ENCODE results near the gene SEMA3C. TPM values are rescaled to one million over a fixed set of nuclear protein-coding genes. Genes with fewer than 3 reads are reported as not detected.

Gene SEMA3C
- total and polyA plus RNA-seq, 2 experiments from 2014 or later, result 34.8 to 134 TPM

DNA sequence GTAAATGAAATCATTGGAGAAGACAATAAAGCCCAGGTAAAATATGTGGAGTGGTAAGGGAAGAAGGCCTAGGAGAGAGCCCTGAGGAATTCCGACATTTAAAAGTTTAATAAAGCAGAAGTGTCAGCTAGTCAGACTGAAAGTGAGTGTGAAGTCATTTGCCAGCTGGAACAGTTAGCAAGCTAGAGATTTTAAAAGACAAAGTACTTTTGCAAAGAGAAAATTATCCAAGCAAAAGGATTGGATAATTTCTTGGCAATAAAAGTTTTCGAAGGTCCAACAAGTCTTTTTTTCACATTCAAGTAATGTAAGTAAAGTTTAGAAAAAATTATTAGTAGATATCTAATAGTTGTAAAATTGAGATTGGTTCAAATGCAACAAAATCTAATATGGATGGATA lies 27.1 kb upstream of the SEMA3C start:
- Histone ChIP-seq H3K9me2 (replicated peaks; ENCODE audit: insufficient read depth) (no peaks in the 10 kb centered on the region), H3K4me1 (ENCODE audit: insufficient read depth) (peaks cover 14% of the 10 kb centered on the region), H3K4me3 (no peak overlapping the region), H4K20me1 (ENCODE audit: insufficient read depth, poor library complexity, severe bottlenecking) (no peaks in the 10 kb centered on the region), H3K9me3 (ENCODE audit: low read depth) (no peaks in the 10 kb centered on the region), H2AFZ (no peak overlapping the region), H3K79me2 (no peaks in the 10 kb centered on the region), H3K27ac (no peak overlapping the region), H3K36me3 (replicated peaks; ENCODE audit: insufficient read depth, low read depth) (no peaks in the 10 kb centered on the region), H3K4me2 (no peak overlapping the region), H3K27me3 (no peaks in the 10 kb centered on the region)
- no peak for DNase-seq (ENCODE audit: low spot score)
- 93% methylated on average over 2 of the region's 2 CpGs for WGBS (ENCODE audit: low lambda C conversion rate, missing lambda C conversion rate)
- TF ChIP-seq EZH2phosphoT487 (IDR thresholded peaks at IDR 0.05; ENCODE audit: low read depth, severe bottlenecking, unreplicated experiment) (no peak), EZH2 (IDR thresholded peaks at IDR 0.05; ENCODE audit: borderline replicate concordance) (no peak)
- TF ChIP-seq, protein P1, sequence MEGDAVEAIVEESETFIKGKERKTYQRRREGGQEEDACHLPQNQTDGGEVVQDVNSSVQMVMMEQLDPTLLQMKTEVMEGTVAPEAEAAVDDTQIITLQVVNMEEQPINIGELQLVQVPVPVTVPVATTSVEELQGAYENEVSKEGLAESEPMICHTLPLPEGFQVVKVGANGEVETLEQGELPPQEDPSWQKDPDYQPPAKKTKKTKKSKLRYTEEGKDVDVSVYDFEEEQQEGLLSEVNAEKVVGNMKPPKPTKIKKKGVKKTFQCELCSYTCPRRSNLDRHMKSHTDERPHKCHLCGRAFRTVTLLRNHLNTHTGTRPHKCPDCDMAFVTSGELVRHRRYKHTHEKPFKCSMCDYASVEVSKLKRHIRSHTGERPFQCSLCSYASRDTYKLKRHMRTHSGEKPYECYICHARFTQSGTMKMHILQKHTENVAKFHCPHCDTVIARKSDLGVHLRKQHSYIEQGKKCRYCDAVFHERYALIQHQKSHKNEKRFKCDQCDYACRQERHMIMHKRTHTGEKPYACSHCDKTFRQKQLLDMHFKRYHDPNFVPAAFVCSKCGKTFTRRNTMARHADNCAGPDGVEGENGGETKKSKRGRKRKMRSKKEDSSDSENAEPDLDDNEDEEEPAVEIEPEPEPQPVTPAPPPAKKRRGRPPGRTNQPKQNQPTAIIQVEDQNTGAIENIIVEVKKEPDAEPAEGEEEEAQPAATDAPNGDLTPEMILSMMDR (IDR thresholded peaks at IDR 0.05; ENCODE audit: poor library complexity), result no peak

DNA sequence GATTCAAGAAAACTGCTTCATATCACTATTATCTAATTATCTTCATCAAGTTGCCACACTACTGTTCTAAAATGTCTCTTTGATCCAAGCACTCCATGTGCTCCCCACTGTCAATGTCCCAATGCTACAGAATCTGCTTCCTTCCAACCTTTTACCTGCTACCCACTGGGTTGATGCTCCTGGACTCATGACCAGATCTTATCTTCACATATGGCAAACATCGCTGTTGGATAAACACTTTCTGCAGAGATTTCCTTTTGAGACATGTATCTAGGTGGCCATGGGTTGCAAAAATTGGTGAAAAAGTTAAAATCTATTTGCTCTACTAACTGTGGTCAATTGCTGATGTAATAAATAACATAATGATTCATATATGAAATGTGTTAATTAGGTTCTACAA lies 24.5 kb upstream of the SEMA3C start:
- Histone ChIP-seq H3K27ac (peak overlapping the region; percentile 59), H3K9me3 (ENCODE audit: low read depth) (no peaks in the 10 kb centered on the region), H3K4me2 (no peak overlapping the region), H3K79me2 (no peaks in the 10 kb centered on the region), H3K9me2 (replicated peaks; ENCODE audit: insufficient read depth) (no peaks in the 10 kb centered on the region), H3K36me3 (replicated peaks; ENCODE audit: insufficient read depth, low read depth) (no peaks in the 10 kb centered on the region), H3K27me3 (no peaks in the 10 kb centered on the region), H4K20me1 (ENCODE audit: insufficient read depth, poor library complexity, severe bottlenecking) (no peaks in the 10 kb centered on the region), H3K4me3 (no peak overlapping the region), H3K4me1 (ENCODE audit: insufficient read depth) (peaks cover 21% of the 10 kb centered on the region), H2AFZ (no peak overlapping the region)
- TF ChIP-seq, protein P1 (IDR thresholded peaks at IDR 0.05; ENCODE audit: poor library complexity), result no peak
- TF ChIP-seq EZH2 (IDR thresholded peaks at IDR 0.05; ENCODE audit: borderline replicate concordance) (no peak), EZH2phosphoT487 (IDR thresholded peaks at IDR 0.05; ENCODE audit: low read depth, severe bottlenecking, unreplicated experiment) (no peak)
- no peak for DNase-seq (ENCODE audit: low spot score)
- 68% methylated on average over 1 of the region's 1 CpG for WGBS (ENCODE audit: low lambda C conversion rate, missing lambda C conversion rate)

DNA sequence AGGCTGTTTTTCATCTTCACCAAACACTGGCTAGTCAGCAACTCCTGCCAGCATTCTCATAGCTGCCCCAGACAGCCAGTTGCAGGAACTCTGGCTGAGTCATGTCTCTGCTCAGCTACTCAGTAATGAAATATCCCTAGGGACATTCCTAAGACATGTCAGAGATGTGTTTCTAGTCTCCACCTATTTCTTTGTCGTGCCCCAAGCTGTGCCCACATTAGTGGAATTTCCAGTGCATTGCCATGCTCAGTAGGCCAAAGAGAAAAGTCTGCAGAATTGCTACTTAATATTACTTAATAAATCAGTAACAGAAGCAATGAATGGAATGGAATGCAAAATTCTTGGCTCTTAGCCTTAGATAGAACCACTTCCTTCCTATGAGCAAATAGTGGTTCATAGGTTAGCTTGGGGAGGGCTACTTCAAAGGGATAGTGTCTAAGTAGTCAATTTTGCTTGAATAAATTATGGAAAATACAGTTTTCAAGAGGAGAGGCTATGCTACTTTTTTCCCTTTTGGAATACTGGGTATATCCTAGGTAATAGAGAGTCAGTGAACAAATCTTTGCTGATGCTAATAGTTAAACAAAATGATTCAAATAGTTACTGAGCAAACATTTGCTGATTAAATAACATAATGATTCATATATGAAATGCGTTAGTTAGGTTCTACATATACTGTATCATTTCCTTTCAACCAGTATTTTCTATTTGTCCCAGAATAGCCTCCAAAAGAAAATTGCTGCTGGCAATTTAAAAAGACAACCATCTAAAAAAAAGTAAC lies 23.6 kb upstream of the SEMA3C start:
- Histone ChIP-seq H3K4me2 (no peak overlapping the region), H3K9me2 (replicated peaks; ENCODE audit: insufficient read depth) (no peaks in the 10 kb centered on the region), H3K27me3 (no peaks in the 10 kb centered on the region), H3K36me3 (replicated peaks; ENCODE audit: insufficient read depth, low read depth) (no peaks in the 10 kb centered on the region), H3K79me2 (no peaks in the 10 kb centered on the region), H2AFZ (no peak overlapping the region), H3K4me1 (ENCODE audit: insufficient read depth) (peaks cover 21% of the 10 kb centered on the region), H3K9me3 (ENCODE audit: low read depth) (no peaks in the 10 kb centered on the region), H3K27ac (peak overlapping the region; percentile 75), H3K4me3 (no peak overlapping the region), H4K20me1 (ENCODE audit: insufficient read depth, poor library complexity, severe bottlenecking) (no peaks in the 10 kb centered on the region)
- 38% methylated on average over 2 of the region's 2 CpGs for whole genome bisulfite sequencing (ENCODE audit: low lambda C conversion rate, missing lambda C conversion rate)
- DNase-seq (ENCODE audit: low spot score), result peak; percentile 83
- TF ChIP-seq, protein P1 (IDR thresholded peaks at IDR 0.05; ENCODE audit: poor library complexity), result no peak
- TF ChIP-seq EZH2phosphoT487 (IDR thresholded peaks at IDR 0.05; ENCODE audit: low read depth, severe bottlenecking, unreplicated experiment) (no peak), EZH2 (IDR thresholded peaks at IDR 0.05; ENCODE audit: borderline replicate concordance) (no peak)
